HG02885 (cell line): ENCODE measurements around the gene BCL2L15.

ENCODE experiments used
- ATAC-seq: cut with Tn5 transposase; IDR thresholded peaks from one replicate; pipeline ENCODE4 v1.9.1; 2021; ENCODE audit warnings: mild to moderate bottlenecking; ENCODE audit not compliant: unreplicated experiment, poor library complexity

The BCL2L15 gene

GRCh38 chr1:113887402-113888175, at the start of gene BCL2L15:
Gene BCL2L15 (minus strand): TSS chr1:113887581. CDS start chr1:113887375, 206 bp downstream.
- ATAC-seq: no peak

DNA sequence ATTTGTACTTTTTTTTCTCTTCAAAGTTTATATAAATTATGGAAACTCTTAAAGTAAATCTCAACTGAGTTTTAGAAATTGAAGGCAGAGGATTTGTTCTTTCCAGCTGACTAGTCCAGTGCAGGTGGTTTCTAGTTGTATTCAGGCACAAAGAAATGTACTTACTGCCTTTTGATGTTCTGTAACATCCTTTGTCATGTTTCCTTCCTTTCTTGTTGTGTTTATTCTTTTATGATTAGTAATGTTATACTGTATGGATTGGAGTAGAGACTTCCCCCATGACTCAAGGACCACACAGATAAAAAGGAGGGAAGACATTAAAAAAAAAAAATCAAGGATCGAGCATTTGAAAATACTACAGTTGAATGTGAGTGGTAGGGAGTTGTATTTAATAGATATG, 49.8 kb upstream of the BCL2L15 start:
- no peak for ATAC-seq

GRCh38 chr1:113935970-113936369, 48.6 kb upstream of the BCL2L15 start:
- ATAC-seq: no peak

- no peak for ATAC-seq
Measured at GRCh38 chr1:113935176-113935575, 47.8 kb upstream of the BCL2L15 start.

DNA sequence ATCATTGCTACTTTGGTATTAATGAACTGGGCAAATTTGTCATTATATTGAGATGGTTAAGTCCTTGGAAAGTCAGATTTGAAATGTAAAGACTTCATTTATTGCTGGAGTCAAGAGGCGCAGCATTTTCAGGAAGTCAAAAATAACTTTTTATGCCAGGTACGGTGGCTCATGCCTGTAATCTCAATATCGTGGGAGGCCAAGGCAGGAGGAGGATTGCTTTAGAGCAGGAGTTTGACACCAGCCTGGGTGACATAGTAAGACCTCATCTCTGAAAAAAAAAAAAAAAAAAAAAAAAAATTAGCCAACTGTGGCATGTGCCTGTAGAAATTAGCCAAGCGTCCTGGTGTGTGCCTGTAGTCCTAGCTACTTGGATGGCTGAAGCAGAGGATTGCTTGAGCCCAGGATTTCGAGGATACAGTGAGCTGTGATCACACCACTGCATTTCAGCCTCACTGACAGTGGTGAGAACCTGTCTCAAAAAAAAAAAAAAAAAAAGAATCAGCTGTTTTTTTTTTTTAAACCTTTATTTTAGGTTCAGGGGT, 47.2 kb upstream of the BCL2L15 start:
- no peak for ATAC-seq

GRCh38 chr1:113934006-113934405, 46.6 kb upstream of the BCL2L15 start:
- ATAC-seq: no peak

GRCh38 chr1:113931451-113931851, 44.1 kb upstream of the BCL2L15 start:
- no peak for ATAC-seq

DNA sequence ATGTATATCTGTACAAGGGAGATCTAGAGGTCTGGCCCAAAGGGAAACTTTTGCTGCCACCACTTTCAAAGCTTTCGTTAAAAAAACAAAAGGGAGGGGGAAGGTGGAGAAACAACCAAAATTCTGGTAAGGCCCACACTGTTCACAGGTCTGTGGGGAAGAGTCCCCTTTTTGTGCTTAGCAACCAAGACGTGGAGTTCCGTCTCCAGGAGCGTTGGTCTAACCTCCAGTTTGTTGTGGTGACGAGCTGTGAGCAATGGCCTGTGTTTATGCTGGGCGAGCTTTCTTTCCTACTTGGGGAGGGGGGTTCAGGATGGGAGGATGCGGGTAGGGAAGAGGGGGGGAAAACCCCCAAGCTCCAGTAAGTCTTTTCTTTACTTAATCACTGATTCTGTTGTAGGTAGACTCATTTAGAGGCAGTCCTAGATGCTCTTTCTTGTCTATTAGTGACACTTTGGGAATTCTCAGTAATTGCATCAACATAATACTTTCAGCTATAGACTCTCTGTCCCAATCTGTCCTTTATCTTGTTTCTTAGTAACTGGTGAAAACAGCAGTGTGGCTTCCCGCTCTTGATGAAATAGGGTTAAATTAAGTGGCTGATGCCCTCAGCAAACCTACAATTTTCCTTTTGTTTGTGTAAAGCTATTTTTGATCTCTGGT, 43.2 kb upstream of the BCL2L15 start:
- peak; percentile 34 for ATAC-seq

DNA sequence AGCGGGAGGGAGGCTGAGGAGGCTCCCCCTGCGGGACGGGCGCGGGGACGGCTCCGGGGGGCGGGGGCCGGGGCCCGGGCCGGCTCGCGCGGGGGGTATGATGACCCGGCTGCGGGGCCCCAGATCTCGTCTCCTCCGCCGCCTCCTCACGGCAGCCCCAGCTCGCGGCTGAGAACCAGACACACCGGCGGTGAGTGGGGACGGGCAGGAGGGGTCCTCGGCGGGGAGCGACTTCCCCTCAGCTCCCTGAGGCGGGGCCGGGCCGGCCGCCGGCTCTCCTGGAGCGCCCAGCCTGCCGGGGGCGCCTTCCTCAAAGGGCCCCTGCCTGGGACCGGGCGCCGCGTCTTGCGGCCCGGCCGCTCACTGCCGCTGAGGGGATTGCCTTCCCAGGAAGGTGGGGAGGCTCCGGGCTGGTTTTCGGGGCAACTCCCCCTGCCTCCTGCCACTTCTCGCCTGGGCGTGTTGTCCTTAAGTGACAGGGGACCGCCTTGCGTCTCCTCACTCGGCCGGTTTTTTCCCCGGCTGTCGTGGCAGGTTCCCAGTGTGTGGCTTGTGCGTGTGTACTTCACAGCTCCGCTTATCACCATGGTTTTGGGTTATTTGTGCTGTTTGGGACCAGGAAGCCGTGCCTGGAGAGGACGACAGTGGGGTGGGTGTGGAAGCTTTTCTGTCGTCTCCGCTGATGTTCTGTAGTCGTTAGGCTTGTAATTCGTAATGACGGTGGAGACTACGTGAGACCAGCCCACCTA, 42.5 kb upstream of the BCL2L15 start:
- ATAC-seq: peak; percentile 38

GRCh38 chr1:113928941-113929749, 41.8 kb upstream of the BCL2L15 start, which contains the start of gene HIPK1:
Gene HIPK1 (plus strand): TSS chr1:113929324.
- peak; percentile 73 for ATAC-seq

GRCh38 chr1:113928187-113928930, 41.0 kb upstream of the BCL2L15 start:
- ATAC-seq: peak; percentile 36

DNA sequence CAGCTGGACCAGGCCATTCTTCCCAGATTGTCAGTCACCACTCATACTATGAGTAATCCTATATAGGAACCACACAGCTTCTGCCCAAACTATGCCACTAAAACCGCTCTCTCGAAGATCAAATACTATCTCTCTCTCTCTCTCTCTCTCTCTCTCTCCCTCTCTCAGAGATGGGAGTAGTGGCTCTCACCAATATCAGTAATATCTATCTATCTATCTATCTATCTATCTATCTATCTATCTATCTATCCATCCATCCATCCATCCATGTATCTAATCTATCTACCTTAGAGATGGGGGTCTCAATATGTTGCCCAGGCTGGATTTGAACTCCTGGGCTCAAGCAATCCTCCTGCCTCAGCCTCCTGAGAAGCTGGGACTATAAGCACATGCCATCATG, 37.1 kb upstream of the BCL2L15 start:
- no peak for ATAC-seq

DNA sequence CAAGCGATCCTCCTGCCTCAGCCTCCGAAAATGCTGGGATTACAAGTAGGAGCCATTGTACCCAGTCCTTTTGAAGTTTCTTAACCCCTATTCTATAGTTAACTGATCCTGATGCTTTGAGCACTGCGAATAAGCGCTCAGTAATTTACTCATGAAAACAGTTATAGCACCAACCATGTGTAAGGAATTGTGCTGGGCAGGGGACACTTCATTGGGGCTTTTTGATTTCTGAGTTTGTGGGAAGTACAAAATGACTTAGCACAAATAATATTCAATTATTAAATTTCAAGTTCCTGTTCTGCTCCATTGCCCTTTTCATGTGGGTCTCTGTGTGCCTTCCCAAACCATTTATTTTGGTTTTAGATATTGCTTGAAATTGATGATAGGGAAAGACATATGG, 35.6 kb upstream of the BCL2L15 start:
- ATAC-seq: no peak

GRCh38 chr1:113918243-113918642, 30.9 kb upstream of the BCL2L15 start:
- ATAC-seq: no peak

GRCh38 chr1:113917400-113918082, 30.2 kb upstream of the BCL2L15 start:
- ATAC-seq: no peak

DNA sequence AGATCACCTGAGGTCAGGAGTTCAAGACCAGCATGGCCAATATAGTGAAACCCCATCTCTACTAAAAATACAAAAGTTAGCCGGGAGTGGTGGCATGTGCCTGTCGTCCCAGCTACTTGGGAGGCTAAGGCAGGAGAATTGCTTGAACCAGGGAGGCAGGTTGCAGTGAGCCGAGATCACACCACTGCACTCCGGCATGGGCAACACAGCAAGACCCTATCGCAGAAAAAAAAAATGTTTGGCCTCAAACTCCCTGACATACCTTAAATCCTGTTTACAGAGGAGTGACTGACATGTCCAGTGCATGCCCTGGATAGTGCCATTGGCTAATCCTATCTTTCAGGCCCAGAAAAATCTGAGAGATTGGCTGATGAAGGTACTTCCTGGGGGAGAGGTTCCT, 29.6 kb upstream of the BCL2L15 start:
- ATAC-seq: no peak

GRCh38 chr1:113913887-113914664, 26.7 kb upstream of the BCL2L15 start:
- ATAC-seq: no peak

GRCh38 chr1:113913312-113913668, 25.9 kb upstream of the BCL2L15 start:
- no peak for ATAC-seq
